Brain microvascular endothelial cell (primary cell): ENCODE results near the gene TWF2.
A peak's percentile ranks its signal among the peaks of the same experiment; 100 is the strongest.

ENCODE experiments used
- DNase-seq: peaks from one replicate; pipeline ENCODE4 v3.0.0-alpha.2; 2020
- H3K27ac ChIP-seq: fragments of 250-450 bp; sonication (Bioruptor Pico); 2 replicates; pipeline ENCODE4 v1.5.1; 2020; ENCODE audit warnings: mild to moderate bottlenecking, moderate library complexity
- H3K27me3 ChIP-seq: fragments of 250-450 bp; sonication (Bioruptor Pico); replicated peaks from 2 replicates; pipeline ENCODE4 v1.5.1; 2020; ENCODE audit warnings: mild to moderate bottlenecking
- H3K36me3 ChIP-seq: fragments of 250-450 bp; sonication (Bioruptor Pico); replicated peaks from 2 replicates; pipeline ENCODE4 v1.5.1; 2020; ENCODE audit warnings: mild to moderate bottlenecking
- H3K4me3 ChIP-seq: 2 replicates; pipeline ENCODE4 v1.5.1; 2011; ENCODE audit warnings: low read depth, mild to moderate bottlenecking, control low read depth, low read length, moderate library complexity
- CTCF ChIP-seq: IDR thresholded peaks from 2 replicates; pipeline ENCODE4 v1.5.1; 2011; ENCODE audit warnings: low read depth, mild to moderate bottlenecking, moderate library complexity, low read length, control low read depth, inconsistent platforms; ENCODE audit errors: missing control alignments
- in situ Hi-C: cut with HindIII; loops from 2 replicates; pipeline ENCODE4 v1.10.0; 2017; ENCODE audit warnings: low sequenced_read_pairs, low pct_ligation_motif_present

Gene TWF2

DNA sequence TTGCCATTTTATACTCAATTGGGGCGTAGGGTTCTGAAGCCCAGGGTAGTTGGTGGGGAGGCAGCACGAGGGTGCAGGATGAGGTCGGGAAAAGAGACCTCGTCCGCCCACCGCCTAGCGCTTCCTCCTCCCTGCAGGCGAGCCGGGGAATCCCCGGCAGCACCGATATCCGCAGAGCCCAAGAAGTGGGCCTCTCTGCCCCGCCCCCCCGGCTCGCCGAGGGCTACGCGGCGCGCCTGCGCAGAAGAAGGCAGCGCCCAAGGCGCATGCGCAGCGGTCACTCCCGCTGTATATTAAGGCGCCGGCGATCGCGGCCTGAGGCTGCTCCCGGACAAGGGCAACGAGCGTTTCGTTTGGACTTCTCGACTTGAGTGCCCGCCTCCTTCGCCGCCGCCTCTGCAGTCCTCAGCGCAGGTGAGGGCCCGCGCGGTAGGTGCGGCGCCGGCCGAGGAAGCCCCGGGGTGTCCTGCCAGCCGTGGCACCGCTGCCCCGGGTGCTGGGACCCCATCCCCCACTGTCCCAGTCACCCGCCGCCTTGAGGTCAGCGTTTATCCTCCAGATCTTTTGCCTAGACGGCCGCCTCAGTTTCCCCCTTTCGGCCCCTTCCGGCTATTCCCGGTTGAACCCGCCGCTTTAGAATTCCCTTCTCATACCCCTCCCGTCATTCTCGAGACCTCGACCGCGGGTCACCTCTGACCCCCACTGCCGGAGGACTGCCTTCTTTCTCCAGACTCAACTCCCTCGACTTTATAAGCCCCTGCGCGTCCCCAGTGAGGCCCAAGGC, 40.9 kb downstream of the TWF2 start, which contains the start of gene ALAS1:
Gene ALAS1, plus strand, starts transcription at position 319 of the 784 bp plus-strand sequence. CDS start 1,082 bp downstream, outside the sequence.
- peak; percentile 31 for TF ChIP-seq CTCF
- peaks cover 17% of the 10 kb centered on the region for H3K36me3 ChIP-seq
- DNase-seq = peak; percentile 83
- H3K4me3 ChIP-seq = peak within 1 kb of the TSS; percentile 84
- in situ Hi-C loops = no loop called here
- H3K27ac ChIP-seq = peak within 1 kb of the TSS; percentile 44
- no peaks in the 10 kb centered on the region for H3K27me3 ChIP-seq

DNA sequence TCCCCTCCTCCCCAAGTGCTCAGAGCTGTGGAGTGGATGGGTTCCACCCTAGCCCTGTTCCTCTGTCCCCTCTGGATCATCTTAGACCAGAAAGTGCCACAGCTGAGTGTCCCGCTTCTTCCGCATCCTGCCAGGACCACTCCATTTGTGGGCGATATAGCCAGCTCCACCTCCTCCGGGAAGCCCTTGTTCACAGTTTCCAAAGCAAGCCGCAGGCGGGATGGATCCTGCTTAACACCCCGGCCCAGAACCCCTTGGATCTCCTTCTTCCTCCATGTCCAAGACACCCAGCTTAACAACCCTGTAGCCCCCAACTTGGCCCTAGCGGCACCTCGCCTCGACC, 41.5 kb downstream of the TWF2 start:
- no peak for DNase-seq
- H3K27me3 ChIP-seq = no peaks in the 10 kb centered on the region
- no peak for TF ChIP-seq CTCF
- peaks cover 11% of the 10 kb centered on the region for H3K36me3 ChIP-seq
- H3K27ac ChIP-seq = peak overlapping the region; percentile 19
- in situ Hi-C loops = no loop called here
- peak overlapping the region; percentile 84 for H3K4me3 ChIP-seq

GRCh38 chr3:52196977-52197376, 42.0 kb downstream of the TWF2 start:
- no peak overlapping the region for H3K27ac ChIP-seq
- no peaks in the 10 kb centered on the region for H3K27me3 ChIP-seq
- no peak for DNase-seq
- in situ Hi-C loops = no loop called here
- TF ChIP-seq CTCF = no peak
- H3K4me3 ChIP-seq = no peak overlapping the region
- H3K36me3 ChIP-seq = peaks cover 6% of the 10 kb centered on the region

GRCh38 chr3:52195823-52196331, 43.1 kb downstream of the TWF2 start:
- TF ChIP-seq CTCF = no peak
- Histone ChIP-seq H3K27ac (no peak overlapping the region), H3K27me3 (no peaks in the 10 kb centered on the region), H3K4me3 (no peak overlapping the region), H3K36me3 (peaks cover 3% of the 10 kb centered on the region)
- no peak for DNase-seq
- in situ Hi-C loops = no loop called here

DNA sequence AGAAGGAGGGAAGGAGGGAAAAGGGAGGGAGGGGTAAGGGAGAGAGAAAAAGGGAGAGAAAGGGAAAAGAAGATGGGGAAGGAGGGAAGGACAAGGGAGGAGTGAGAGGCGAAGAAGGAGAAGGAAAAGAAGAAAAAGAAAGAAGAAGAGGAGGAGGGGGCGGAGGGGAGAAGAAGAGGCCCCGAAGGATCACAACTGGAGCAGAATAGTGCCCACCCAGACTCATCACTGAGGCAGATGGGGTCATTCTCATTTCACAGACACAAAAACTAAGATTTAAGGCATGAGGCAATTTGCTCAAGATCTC, 43.7 kb downstream of the TWF2 start:
- H3K36me3 ChIP-seq = peaks cover 3% of the 10 kb centered on the region
- TF ChIP-seq CTCF = no peak
- no peak for DNase-seq
- H3K4me3 ChIP-seq = no peak overlapping the region
- H3K27me3 ChIP-seq = no peaks in the 10 kb centered on the region
- in situ Hi-C loops = no loop called here
- H3K27ac ChIP-seq = no peak overlapping the region
